OCI-LY7 (cell line): Measurements from ENCODE around the gene CILP2. TPM values are rescaled to one million over a fixed set of nuclear protein-coding genes. Genes with fewer than 3 reads are reported as not detected.

ENCODE experiments used
- BruUV-seq: library from RNA; stranded (reverse); fragments of 400-500 nt; replicated peaks from 2 replicates; lab custom pipeline; 2021; lab: Mats Ljungman, UMichigan
- CTCF ChIA-PET: fragments of 300-600 bp; sonication (Branson Sonifier 250); formaldehyde crosslinking; loops from one replicate; lab custom pipeline; 2022; ENCODE audit warnings: antibody characterized with exemption; ENCODE audit not compliant: unreplicated experiment; lab: Charles Lee
- POLR2A ChIA-PET: fragments of 300-600 bp; sonication (Branson Sonifier 250); formaldehyde crosslinking; loops from one replicate; lab custom pipeline; 2022; ENCODE audit warnings: antibody characterized with exemption; lab: Charles Lee
- DNase-seq: peaks from one replicate; pipeline ENCODE4 v3.0.0-alpha.2; 2015; ENCODE audit warnings: low spot score
- H2AFZ ChIP-seq: fragments of 200-600 bp; sonication (generic), shearing (Covaris generic); 2 replicates; pipeline ENCODE4 v1.6.1; 2014; ENCODE audit warnings: mild to moderate bottlenecking, antibody characterized with exemption, low read length, moderate library complexity
- H3K27ac ChIP-seq: fragments of 200-600 bp; sonication (generic); 2 replicates; pipeline ENCODE4 v1.5.1; 2014; ENCODE audit warnings: mixed run types, low read depth, mild to moderate bottlenecking, moderate library complexity, low read length, inconsistent platforms; ENCODE audit not compliant: poor library complexity, severe bottlenecking
- H3K36me3 ChIP-seq: fragments of 200-600 bp; sonication (generic); 2 replicates; pipeline ENCODE4 v1.6.1; 2014; ENCODE audit warnings: mild to moderate bottlenecking, antibody characterized with exemption, low read length, moderate library complexity, mixed read lengths; ENCODE audit not compliant: insufficient read depth
- H3K4me1 ChIP-seq: fragments of 200-600 bp; sonication (generic); 2 replicates; pipeline ENCODE4 v1.5.1; 2014; ENCODE audit warnings: mild to moderate bottlenecking, low read length; ENCODE audit not compliant: insufficient read depth, poor library complexity, severe bottlenecking
- H3K4me2 ChIP-seq: fragments of 200-600 bp; sonication (generic); 2 replicates; pipeline ENCODE4 v1.6.1; 2014; ENCODE audit warnings: mild to moderate bottlenecking, low read length
- H3K4me3 ChIP-seq: fragments of 200-600 bp; sonication (generic); 2 replicates; pipeline ENCODE4 v1.5.1; 2014; ENCODE audit warnings: mild to moderate bottlenecking, low read depth, low read length; ENCODE audit not compliant: poor library complexity, severe bottlenecking
- H3K79me2 ChIP-seq: fragments of 200-600 bp; sonication (generic); 2 replicates; pipeline ENCODE4 v1.6.1; 2016; ENCODE audit warnings: low read depth, mild to moderate bottlenecking, low read length, moderate library complexity, mixed read lengths; ENCODE audit not compliant: insufficient read depth
- H3K9me2 ChIP-seq: fragments of 200-600 bp; sonication (generic); 2 replicates; pipeline ENCODE4 v1.6.1; 2016; ENCODE audit warnings: mild to moderate bottlenecking, low read length, mixed read lengths; ENCODE audit not compliant: insufficient read depth
- H3K9me3 ChIP-seq: fragments of 200-600 bp; sonication (generic); 2 replicates; pipeline ENCODE4 v1.6.1; 2014; ENCODE audit warnings: mild to moderate bottlenecking, mixed run types, low read length, mixed read lengths
- H4K20me1 ChIP-seq: fragments of 200-600 bp; sonication (generic); 2 replicates; pipeline ENCODE4 v1.6.1; 2014; ENCODE audit warnings: mild to moderate bottlenecking, antibody characterized with exemption, low read length, moderate library complexity, mixed read lengths; ENCODE audit not compliant: insufficient read depth
- CTCF ChIP-seq: fragments of 200-600 bp; sonication (generic); conservative IDR thresholded peaks from 2 replicates; pipeline ENCODE4 v1.5.1; 2014; ENCODE audit warnings: mild to moderate bottlenecking, antibody characterized with exemption, low read length, moderate library complexity, mixed read lengths
- EZH2phosphoT487 ChIP-seq: fragments of 200-600 bp; sonication (generic); IDR thresholded peaks from 2 replicates; pipeline ENCODE4 v1.6.1; 2018; ENCODE audit warnings: low read depth, borderline replicate concordance, mild to moderate bottlenecking, mixed run types, antibody characterized with exemption, low read length, moderate library complexity, mixed read lengths
- intact Hi-C: fragments of 100-400 bp; cut with micrococcal nuclease; formaldehyde crosslinking; loops from one replicate; pipeline ENCODE4 v1.10.0; 2022; ENCODE audit not compliant: unreplicated experiment
- total RNA-seq, 2 experiments: library from RNA; depleted of rRNA in 1 of 2; stranded (reverse); fragments of >200 nt in 1 of 2; shearing (Covaris generic) in 1 of 2; gene quantifications; 2 replicates each; pipeline ENCODE4 v1.2.3, GENCODE V29; 2014 to 2022

The CILP2 gene
- total RNA-seq, 2 experiments from 2014 or later: 0.19 to 0.51 TPM

GRCh38 chr19:19489804-19490204, 48.3 kb upstream of the CILP2 start:
- peak overlapping the region; percentile 90 for H3K27ac ChIP-seq
- intact Hi-C loops: loop anchor here (1.0 to 5.0 kb wide), 4 partner anchors 83 to 298 kb away; partner anchors contain the start of genes BORCS8 and RFXANK
- no peaks in the 10 kb centered on the region for H3K9me3 ChIP-seq
- ChIA-PET CTCF (interaction anchor here (0.9 to 1.4 kb wide), 4 partner anchors 85 to 125 kb away, joined by 3 to 5 read pairs (median 4); partner anchors contain the start of gene GATAD2A), POLR2A (interaction anchor here (1.1 to 2.1 kb wide), 3 partner anchors 85 to 125 kb away, joined by 5 to 10 read pairs (median 7); partner anchors contain the start of gene GATAD2A)
- no peaks in the 10 kb centered on the region for H3K9me2 ChIP-seq
- H3K79me2 ChIP-seq: peaks cover 28% of the 10 kb centered on the region
- H4K20me1 ChIP-seq: 0 out of 2 replicates have a peak, but pooled peaks cover 3% of the 10 kb centered on the region
- no peak for DNase-seq
- peak overlapping the region; percentile 64 for H3K4me2 ChIP-seq
- peaks cover 33% of the 10 kb centered on the region for H3K4me1 ChIP-seq
- peaks cover 47% of the 10 kb centered on the region for H3K36me3 ChIP-seq
- no peak overlapping the region for H3K4me3 ChIP-seq
- BruUV-seq: no TSS peak
- TF ChIP-seq EZH2phosphoT487 (no peak), CTCF (no peak)
- no peak overlapping the region for H2AFZ ChIP-seq

- no peaks in the 10 kb centered on the region for H3K9me3 ChIP-seq
- POLR2A ChIA-PET: interaction anchor here (1.1 to 2.1 kb wide), 3 partner anchors 85 to 126 kb away, joined by 5 to 10 read pairs (median 7); partner anchors contain the start of gene GATAD2A
- H3K36me3 ChIP-seq: peaks cover 48% of the 10 kb centered on the region
- H3K79me2 ChIP-seq: peaks cover 28% of the 10 kb centered on the region
- no peak overlapping the region for H3K4me3 ChIP-seq
- H2AFZ ChIP-seq: no peak overlapping the region
- peak overlapping the region; percentile 64 for H3K4me2 ChIP-seq
- peaks cover 33% of the 10 kb centered on the region for H3K4me1 ChIP-seq
- TF ChIP-seq EZH2phosphoT487 (no peak), CTCF (peak; percentile 92)
- DNase-seq: peak; percentile 86
- intact Hi-C loops: loop anchor here (1.0 to 5.0 kb wide), 4 partner anchors 83 to 298 kb away; partner anchors contain the start of genes BORCS8 and RFXANK
- no TSS peak for BruUV-seq
- H4K20me1 ChIP-seq: 0 out of 2 replicates have a peak, but pooled peaks cover 3% of the 10 kb centered on the region
- H3K9me2 ChIP-seq: no peaks in the 10 kb centered on the region
- CTCF ChIA-PET: interaction anchor here (0.6 to 1.4 kb wide), 5 partner anchors 85 to 126 kb away, joined by 3 to 5 read pairs (median 4); partner anchors contain the start of gene GATAD2A
- H3K27ac ChIP-seq: peak overlapping the region; percentile 90
Observed at GRCh38 chr19:19490214-19490968, 47.7 kb upstream of the CILP2 start.
